A549 treated with RU486 at 1 μM for 4 hours (cell line): ENCODE data around the gene TAS2R38. TPM values are rescaled to one million over a fixed set of nuclear protein-coding genes. Genes with fewer than 3 reads are reported as not detected.

ENCODE experiments used
- total RNA-seq: library from RNA; stranded (reverse); fragments of 200-300 nt; extraction: Qiagen RNA extraction; gene quantifications from 5 replicates; pipeline ENCODE4 v1.2.3, GENCODE V29; 2022; ENCODE audit warnings: low read depth

The TAS2R38 gene
- not detected in 5 replicates for total RNA-seq

GRCh38 chr7:141973673-141974072 lies at the start of gene TAS2R38:
Gene TAS2R38 (minus strand): TSS chr7:141973773. CDS start chr7:141973689, 84 bp downstream.

GRCh38 chr7:141946796-141947195 lies 26.8 kb downstream of the TAS2R38 start, which contains the start of gene CLEC5A:
Gene CLEC5A (minus strand): TSS chr7:141946974. CDS start chr7:141946292, 682 bp downstream.

Other genes starting within 250 kb of the TAS2R38 start
- gene SSBP1, start 235.4 kb downstream of the TAS2R38 start, total RNA-seq, result 275 to 353 TPM (median 306 TPM) in 5 replicates
- gene TAS2R3, start 209.7 kb downstream of the TAS2R38 start, total RNA-seq, result not detected in 5 replicates
- 0.09 to 0.27 TPM (median 0.15 TPM) in 5 replicates for gene TAS2R4, start 197.1 kb downstream of the TAS2R38 start, total RNA-seq
- 0.26 to 0.72 TPM (median 0.38 TPM) in 5 replicates for gene TAS2R5, start 183.6 kb downstream of the TAS2R38 start, total RNA-seq
- not detected in 5 replicates for gene PRSS37, start 132.3 kb downstream of the TAS2R38 start, total RNA-seq
- gene OR9A4, start 57.4 kb downstream of the TAS2R38 start, total RNA-seq, result not detected in 5 replicates
- not detected in 5 replicates for gene CLEC5A, start 26.8 kb downstream of the TAS2R38 start, total RNA-seq
- gene MGAM, start 22.1 kb upstream of the TAS2R38 start, total RNA-seq, result 0.32 to 0.53 TPM (median 0.38 TPM) in 5 replicates
- 0.02 TPM in 1 of 5 replicates, not detected in the others for gene MGAM2, start 137.9 kb upstream of the TAS2R38 start, total RNA-seq